ENCODE measurements around the gene RBM5.

- TF ChIP-seq, protein P1, sequence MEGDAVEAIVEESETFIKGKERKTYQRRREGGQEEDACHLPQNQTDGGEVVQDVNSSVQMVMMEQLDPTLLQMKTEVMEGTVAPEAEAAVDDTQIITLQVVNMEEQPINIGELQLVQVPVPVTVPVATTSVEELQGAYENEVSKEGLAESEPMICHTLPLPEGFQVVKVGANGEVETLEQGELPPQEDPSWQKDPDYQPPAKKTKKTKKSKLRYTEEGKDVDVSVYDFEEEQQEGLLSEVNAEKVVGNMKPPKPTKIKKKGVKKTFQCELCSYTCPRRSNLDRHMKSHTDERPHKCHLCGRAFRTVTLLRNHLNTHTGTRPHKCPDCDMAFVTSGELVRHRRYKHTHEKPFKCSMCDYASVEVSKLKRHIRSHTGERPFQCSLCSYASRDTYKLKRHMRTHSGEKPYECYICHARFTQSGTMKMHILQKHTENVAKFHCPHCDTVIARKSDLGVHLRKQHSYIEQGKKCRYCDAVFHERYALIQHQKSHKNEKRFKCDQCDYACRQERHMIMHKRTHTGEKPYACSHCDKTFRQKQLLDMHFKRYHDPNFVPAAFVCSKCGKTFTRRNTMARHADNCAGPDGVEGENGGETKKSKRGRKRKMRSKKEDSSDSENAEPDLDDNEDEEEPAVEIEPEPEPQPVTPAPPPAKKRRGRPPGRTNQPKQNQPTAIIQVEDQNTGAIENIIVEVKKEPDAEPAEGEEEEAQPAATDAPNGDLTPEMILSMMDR (IDR thresholded peaks at IDR 0.05): no peak
- no peak for TF ChIP-seq POLR2A (IDR thresholded peaks at IDR 0.05)
Measured at GRCh38 chr3:50139718-50140423, 51.2 kb downstream of the RBM5 start.

Measured in lower leg skin (tissue), 3 donors.